Thyroid gland (tissue), 4 donors: ENCODE data around the gene SLC27A3. TPM values are rescaled to one million over a fixed set of nuclear protein-coding genes. Genes with fewer than 3 reads are reported as not detected.

Source experiments
- DNase-seq, 2 donors: peaks; one replicate each; pipeline ENCODE4 v3.0.0-alpha.2; 2019
- H3K27ac ChIP-seq, 3 donors: fragments of 200-600 bp; sonication (generic); 1 replicate in 2 of 3; 2 replicates in 1 of 3; pipeline ENCODE4 v1.5.1; 2016 to 2019; ENCODE audit warnings: mild to moderate bottlenecking in 1 of 3, moderate library complexity in 1 of 3
- H3K27me3 ChIP-seq: fragments of 200-600 bp; sonication (generic); one replicate; pipeline ENCODE4 v1.5.1; 2019
- H3K36me3 ChIP-seq, 2 donors: fragments of 200-600 bp; sonication (generic); one replicate each; pipeline ENCODE4 v1.5.1; 2016 to 2019
- H3K4me1 ChIP-seq, 2 donors: fragments of 200-600 bp; sonication (generic); one replicate each; pipeline ENCODE4 v1.5.1; 2017 to 2019
- H3K4me3 ChIP-seq, 3 donors: fragments of 200-600 bp; sonication (generic); replicated peaks in 1 of 3; 1 replicate in 2 of 3; 2 replicates in 1 of 3; pipeline ENCODE4 v1.5.1; 2016; ENCODE audit warnings: mild to moderate bottlenecking in 1 of 3
- H3K9me3 ChIP-seq: fragments of 200-600 bp; sonication (generic); one replicate; pipeline ENCODE4 v1.5.1; 2017
- CTCF ChIP-seq, 6 experiments: fragments of 200-600 bp in 3 of 6; fragments of 450-650 bp in 3 of 6; sonication (generic) in 3 of 6; IDR thresholded peaks; one replicate each; pipeline ENCODE4 v1.5.1; 2016 to 2019; ENCODE audit warnings: antibody characterized with exemption in 6 of 6, mild to moderate bottlenecking in 2 of 6, inconsistent platforms in 1 of 6, moderate library complexity in 1 of 6
- POLR2A ChIP-seq, 2 donors: fragments of 450-650 bp; IDR thresholded peaks; one replicate each; pipeline ENCODE4 v1.6.1; 2017; ENCODE audit warnings: antibody characterized with exemption in 2 of 2, mild to moderate bottlenecking in 2 of 2, moderate library complexity in 1 of 2
- WGBS, 2 donors: methylation state at CpG; one replicate each; pipeline ENCODE4 v1.1.5; 2017; 5-methylcytosine and 5-hydroxymethylcytosine counted together
- intact Hi-C: fragments of 100-400 bp; cut with DNase I; formaldehyde crosslinking; loops from one replicate; pipeline ENCODE4 v1.15.1; 2023
- small RNA-seq: library from RNA; depleted of rRNA; stranded (forward); fragments of <200 nt; gene quantifications from one replicate; pipeline ENCODE3, GENCODE V24; 2016
- total RNA-seq, 4 donors: library from RNA; depleted of rRNA; stranded (reverse); fragments of >200 nt; gene quantifications; one replicate each; pipeline ENCODE4 v1.2.3, GENCODE V29; 2016

The SLC27A3 gene
- total RNA-seq, 4 donors from 2014 or later: 14.4 to 32.5 (median 23.2) TPM

- intact Hi-C loops: no loop called here
- Histone ChIP-seq H3K4me3 (no peak overlapping the region), H3K4me1 (peaks cover 0 to 14% of the 10 kb centered on the region in 2 donors), H3K9me3 (no peaks in the 10 kb centered on the region), H3K27me3 (no peaks in the 10 kb centered on the region), H3K36me3 (peaks cover 24 to 32% of the 10 kb centered on the region in 2 donors), H3K27ac (peak overlapping the region in 2 of 3 donors; percentile 37 to 38)
- DNase-seq: no peak
- WGBS, 2 donors: 81 to 86% methylated on average over 11 of the region's 11 CpGs
- TF ChIP-seq POLR2A (IDR thresholded peaks at IDR 0.05) (no peak), CTCF (IDR thresholded peaks at IDR 0.05) (no peak)
Observed at GRCh38 chr1:153805886-153806719, 30.9 kb downstream of the SLC27A3 start.

DNA sequence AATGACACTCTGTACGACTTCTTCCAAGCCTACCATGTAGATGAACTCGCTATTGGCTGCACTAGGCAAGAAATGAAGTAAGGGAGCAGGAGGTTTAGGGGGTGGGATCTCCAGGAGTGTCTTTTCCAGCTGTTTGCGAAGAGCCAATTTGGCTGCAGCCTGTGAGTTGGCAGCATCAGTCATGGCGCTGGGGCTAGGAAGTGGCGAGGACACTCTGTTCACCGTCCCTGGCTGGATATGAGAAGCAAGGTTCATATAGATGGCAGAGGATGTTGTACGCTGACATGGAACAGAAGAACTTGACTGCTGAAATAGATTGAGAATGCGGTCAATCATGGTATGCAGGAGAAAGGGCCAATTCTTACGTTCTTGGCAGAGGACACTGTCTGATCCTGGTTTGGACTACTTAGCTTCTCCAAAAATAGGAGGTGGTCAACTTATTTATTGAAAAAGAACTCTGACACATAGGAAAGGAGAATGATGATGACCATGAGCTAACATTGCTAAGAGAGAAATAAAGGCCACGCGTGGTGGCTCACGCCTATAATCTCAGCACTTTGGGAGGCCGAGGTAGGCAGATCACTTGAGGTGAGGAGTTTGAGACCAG lies 41.2 kb downstream of the SLC27A3 start:
- Histone ChIP-seq H3K27ac (no peak overlapping the region), H3K36me3 (peaks cover 50 to 63% of the 10 kb centered on the region in 2 donors), H3K4me3 (no peak overlapping the region), H3K4me1 (no peaks in the 10 kb centered on the region), H3K27me3 (no peaks in the 10 kb centered on the region), H3K9me3 (no peaks in the 10 kb centered on the region)
- whole genome bisulfite sequencing, 2 donors: 87 to 94% methylated on average over 13 of the region's 13 CpGs
- intact Hi-C loops: no loop called here
- TF ChIP-seq CTCF (IDR thresholded peaks at IDR 0.05) (no peak), POLR2A (IDR thresholded peaks at IDR 0.05) (no peak)
- no peak for DNase-seq

DNA sequence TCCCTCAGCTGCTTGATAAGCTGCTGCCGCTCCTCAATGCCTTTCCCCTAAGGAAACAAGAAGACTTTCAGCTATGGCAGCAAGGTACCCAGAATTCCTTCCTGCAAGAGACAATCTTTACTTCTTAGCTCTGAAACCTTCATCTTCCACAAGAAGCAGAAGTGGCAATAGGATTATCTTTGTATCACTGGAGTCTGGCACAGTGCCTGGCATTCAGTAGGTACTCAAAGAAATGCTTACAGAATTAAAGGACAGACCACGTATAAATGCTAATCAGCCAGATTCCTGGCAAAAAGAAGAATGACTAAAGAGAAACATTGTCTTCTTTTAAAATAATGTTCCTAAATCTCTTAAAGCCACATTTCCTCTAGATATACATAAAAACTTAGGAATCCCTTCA lies 43.7 kb downstream of the SLC27A3 start:
- H3K4me1 ChIP-seq: no peaks in the 10 kb centered on the region
- H3K4me3 ChIP-seq: no peak overlapping the region
- no peaks in the 10 kb centered on the region for H3K9me3 ChIP-seq
- no peaks in the 10 kb centered on the region for H3K27me3 ChIP-seq
- DNase-seq: no peak
- WGBS, 2 donors: 89 to 94% methylated on average over 2 of the region's 2 CpGs
- H3K36me3 ChIP-seq: peaks cover 29 to 41% of the 10 kb centered on the region in 2 donors
- TF ChIP-seq POLR2A (IDR thresholded peaks at IDR 0.05): no peak
- no peak for TF ChIP-seq CTCF (IDR thresholded peaks at IDR 0.05)
- intact Hi-C loops: no loop called here
- H3K27ac ChIP-seq: no peak overlapping the region

GRCh38 chr1:153827168-153827964 lies 52.2 kb downstream of the SLC27A3 start:
- H3K36me3 ChIP-seq: peaks cover 13 to 19% of the 10 kb centered on the region in 2 donors

More at GRCh38 chr1:153827168-153827964, 52.2 kb downstream of the SLC27A3 start:
- Histone ChIP-seq H3K4me3 (no peak overlapping the region), H3K27me3 (no peaks in the 10 kb centered on the region), H3K27ac (no peak overlapping the region), H3K9me3 (no peaks in the 10 kb centered on the region), H3K4me1 (no peaks in the 10 kb centered on the region)
- no peak for TF ChIP-seq POLR2A (IDR thresholded peaks at IDR 0.05)
- TF ChIP-seq CTCF (IDR thresholded peaks at IDR 0.05): no peak
- no peak for DNase-seq
- intact Hi-C loops: no loop called here
- 91 to 95% methylated on average over 6 of the region's 6 CpGs for WGBS, 2 donors

Small RNA genes within 50 kb of the gene (small RNA-seq; reads per million reads assigned to genes)
- not detected for gene RF00019

Other genes starting within 250 kb of the SLC27A3 start
- gene S100A6, start 239.4 kb upstream of the SLC27A3 start, total RNA-seq: 100 to 1,000 TPM; 128 to 573 (median 360) TPM
- gene S100A5, start 234.5 kb upstream of the SLC27A3 start, total RNA-seq: 10 to 100 TPM in 1 of 4 donors, 1 to 10 TPM in 3; 2.2 to 12.6 (median 6.5) TPM
- 100 to 1,000 TPM in 2 of 4 donors, 10 to 100 TPM in 2; 57.3 to 251 (median 133) TPM for gene S100A4, start 229.6 kb upstream of the SLC27A3 start, total RNA-seq
- 1 to 10 TPM in 1 of 4 donors, under 1 TPM in 1, not detected in 2; 0.83 to 1.7 TPM for gene S100A3, start 226.1 kb upstream of the SLC27A3 start, total RNA-seq
- 10 to 100 TPM in 1 of 4 donors, 1 to 10 TPM in 3; 2.6 to 10.1 (median 5.9) TPM for gene S100A2, start 209.6 kb upstream of the SLC27A3 start, total RNA-seq
- gene S100A16, start 162.3 kb upstream of the SLC27A3 start, total RNA-seq: 100 to 1,000 TPM in 1 of 4 donors, 10 to 100 TPM in 3; 62.7 to 104 (median 76.3) TPM
- 100 to 1,000 TPM; 112 to 175 (median 132) TPM for gene S100A14, start 159.1 kb upstream of the SLC27A3 start, total RNA-seq
- 100 to 1,000 TPM; 219 to 545 (median 343) TPM for gene S100A13, start 147.9 kb upstream of the SLC27A3 start, total RNA-seq
- 100 to 1,000 TPM; 139 to 498 (median 231) TPM for gene S100A1, start 147.0 kb upstream of the SLC27A3 start, total RNA-seq
- gene CHTOP, start 141.3 kb upstream of the SLC27A3 start, total RNA-seq: 100 to 1,000 TPM in 3 of 4 donors, 10 to 100 TPM in 1; 99.1 to 124 (median 105) TPM
- gene SNAPIN, start 116.7 kb upstream of the SLC27A3 start, total RNA-seq: 10 to 100 TPM; 52.0 to 71.9 (median 63.9) TPM
- 100 to 1,000 TPM; 111 to 167 (median 151) TPM for gene ILF2, start 104.4 kb upstream of the SLC27A3 start, total RNA-seq
- gene NPR1, start 96.7 kb upstream of the SLC27A3 start, total RNA-seq: 10 to 100 TPM; 20.9 to 35.1 (median 30.0) TPM
- 10 to 100 TPM; 50.0 to 60.9 (median 56.3) TPM for gene INTS3, start 47.4 kb upstream of the SLC27A3 start, total RNA-seq
- 10 to 100 TPM; 20.1 to 28.8 (median 21.5) TPM for gene GATAD2B, start 147.6 kb downstream of the SLC27A3 start, total RNA-seq
- 10 to 100 TPM; 28.9 to 63.7 (median 44.8) TPM for gene DENND4B, start 171.3 kb downstream of the SLC27A3 start, total RNA-seq
- gene CRTC2, start 183.2 kb downstream of the SLC27A3 start, total RNA-seq: 10 to 100 TPM; 11.4 to 22.5 (median 18.1) TPM
- gene SLC39A1, start 188.1 kb downstream of the SLC27A3 start, total RNA-seq: 100 to 1,000 TPM in 2 of 4 donors, 10 to 100 TPM in 2; 90.4 to 109 (median 99.5) TPM
- 10 to 100 TPM in 3 of 4 donors, 1 to 10 TPM in 1; 6.6 to 23.1 (median 17.0) TPM for gene CREB3L4, start 192.5 kb downstream of the SLC27A3 start, total RNA-seq
- gene JTB, start 202.3 kb downstream of the SLC27A3 start, total RNA-seq: 100 to 1,000 TPM; 173 to 393 (median 247) TPM
- 10 to 100 TPM; 30.6 to 48.2 (median 38.1) TPM for gene RAB13, start 210.9 kb downstream of the SLC27A3 start, total RNA-seq
- gene RPS27, start 215.4 kb downstream of the SLC27A3 start, total RNA-seq: 1,000 to 10,000 TPM; 2,032 to 3,294 (median 2,297) TPM